Measurements from ENCODE around the gene IL17RA. TPM values are rescaled to one million over a fixed set of nuclear protein-coding genes. Genes with fewer than 3 reads are reported as not detected.

IL17RA gene
- total and polyA plus RNA-seq, 8 donors: 3.2 to 19.1 (median 8.7) TPM

DNA sequence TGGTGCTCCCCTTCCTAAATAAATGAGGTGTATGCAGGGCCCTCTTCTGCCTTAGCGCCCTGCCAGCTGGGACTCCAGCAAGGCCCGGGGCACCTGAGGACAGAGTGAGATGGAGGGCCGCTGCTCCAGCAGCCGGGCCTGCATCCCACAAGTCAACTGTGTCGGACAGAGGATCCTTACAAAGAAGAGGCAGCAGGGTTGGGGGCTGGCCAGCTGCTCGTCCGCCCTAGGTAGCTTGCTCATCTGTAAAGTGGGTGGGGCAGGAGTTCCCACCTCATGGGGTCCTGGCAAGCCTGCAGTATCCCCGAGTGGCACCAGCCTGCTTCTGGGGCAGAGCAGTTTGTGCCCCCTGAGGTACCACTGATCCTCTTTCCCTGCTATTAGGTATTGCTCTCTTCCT lies 28.8 kb downstream of the IL17RA start:
- DNase-seq: no peak
- intact Hi-C loops (cut with DNase I; ENCODE audit: low total_unique reads): no loop called here
- TF ChIP-seq POLR2A (IDR thresholded peaks at IDR 0.05) (no peak), EP300 (IDR thresholded peaks at IDR 0.05) (no peak), POLR2AphosphoS5 (IDR thresholded peaks at IDR 0.05) (no peak)
- TF ChIP-seq, protein P1, sequence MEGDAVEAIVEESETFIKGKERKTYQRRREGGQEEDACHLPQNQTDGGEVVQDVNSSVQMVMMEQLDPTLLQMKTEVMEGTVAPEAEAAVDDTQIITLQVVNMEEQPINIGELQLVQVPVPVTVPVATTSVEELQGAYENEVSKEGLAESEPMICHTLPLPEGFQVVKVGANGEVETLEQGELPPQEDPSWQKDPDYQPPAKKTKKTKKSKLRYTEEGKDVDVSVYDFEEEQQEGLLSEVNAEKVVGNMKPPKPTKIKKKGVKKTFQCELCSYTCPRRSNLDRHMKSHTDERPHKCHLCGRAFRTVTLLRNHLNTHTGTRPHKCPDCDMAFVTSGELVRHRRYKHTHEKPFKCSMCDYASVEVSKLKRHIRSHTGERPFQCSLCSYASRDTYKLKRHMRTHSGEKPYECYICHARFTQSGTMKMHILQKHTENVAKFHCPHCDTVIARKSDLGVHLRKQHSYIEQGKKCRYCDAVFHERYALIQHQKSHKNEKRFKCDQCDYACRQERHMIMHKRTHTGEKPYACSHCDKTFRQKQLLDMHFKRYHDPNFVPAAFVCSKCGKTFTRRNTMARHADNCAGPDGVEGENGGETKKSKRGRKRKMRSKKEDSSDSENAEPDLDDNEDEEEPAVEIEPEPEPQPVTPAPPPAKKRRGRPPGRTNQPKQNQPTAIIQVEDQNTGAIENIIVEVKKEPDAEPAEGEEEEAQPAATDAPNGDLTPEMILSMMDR (IDR thresholded peaks at IDR 0.05): no peak
- H3K9me3 ChIP-seq: no peaks in the 10 kb centered on the region
- H3K36me3 ChIP-seq: peaks cover 10 to 26% (median 25%) of the 10 kb centered on the region in 4 donors
- no peak overlapping the region for H3K4me3 ChIP-seq
- no peak overlapping the region for H3K27ac ChIP-seq
- H3K4me1 ChIP-seq: peaks cover 0 to 25% (median 0%) of the 10 kb centered on the region in 4 donors
- peaks cover 0 to 7% (median 0%) of the 10 kb centered on the region in 3 donors for H3K27me3 ChIP-seq
- 74 to 79% (median 75%) methylated on average over 7 to 8 of the region's 8 CpGs for WGBS, 5 donors

GRCh38 chr22:17114173-17114897 lies 29.5 kb downstream of the IL17RA start:
- DNase-seq: no peak
- Histone ChIP-seq H3K4me1 (peaks cover 0 to 31% (median 0%) of the 10 kb centered on the region in 4 donors), H3K27me3 (peaks cover 0 to 14% (median 2%) of the 10 kb centered on the region in 3 donors), H3K27ac (no peak overlapping the region), H3K9me3 (no peaks in the 10 kb centered on the region), H3K4me3 (no peak overlapping the region), H3K36me3 (peaks cover 2 to 18% (median 17%) of the 10 kb centered on the region in 4 donors)
- TF ChIP-seq, protein P1 (IDR thresholded peaks at IDR 0.05): no peak
- TF ChIP-seq POLR2A (IDR thresholded peaks at IDR 0.05) (no peak), EP300 (IDR thresholded peaks at IDR 0.05) (no peak), POLR2AphosphoS5 (IDR thresholded peaks at IDR 0.05) (no peak)
- intact Hi-C loops (cut with DNase I; ENCODE audit: low total_unique reads): no loop called here
- WGBS, 5 donors: 71 to 85% (median 80%) methylated on average over 12 to 13 of the region's 13 CpGs

- WGBS, 5 donors: 82 to 93% (median 89%) methylated on average over 9 of the region's 9 CpGs
- no peak for DNase-seq
- intact Hi-C loops (cut with DNase I; ENCODE audit: low total_unique reads): no loop called here
- H3K4me3 ChIP-seq: no peak overlapping the region
- H3K9me3 ChIP-seq: peaks cover 0 to 4% (median 0%) of the 10 kb centered on the region in 4 donors
- H3K27ac ChIP-seq: no peak overlapping the region
- peaks cover 0 to 36% (median 4%) of the 10 kb centered on the region in 4 donors for H3K4me1 ChIP-seq
- H3K36me3 ChIP-seq: peaks cover 0 to 13% (median 12%) of the 10 kb centered on the region in 4 donors
- H3K27me3 ChIP-seq: peaks cover 4 to 20% (median 7%) of the 10 kb centered on the region in 3 donors
- TF ChIP-seq POLR2AphosphoS5 (IDR thresholded peaks at IDR 0.05) (no peak), POLR2A (IDR thresholded peaks at IDR 0.05) (no peak), EP300 (IDR thresholded peaks at IDR 0.05) (no peak)
- TF ChIP-seq, protein P1 (IDR thresholded peaks at IDR 0.05): no peak
Measured at GRCh38 chr22:17114898-17115235, 30.1 kb downstream of the IL17RA start.

- no peak for DNase-seq
- TF ChIP-seq POLR2AphosphoS5 (IDR thresholded peaks at IDR 0.05): no peak
- Histone ChIP-seq H3K36me3 (peaks cover 0 to 9% (median 8%) of the 10 kb centered on the region in 4 donors), H3K4me3 (no peak overlapping the region), H3K27ac (no peak overlapping the region), H3K27me3 (peaks cover 4 to 23% (median 11%) of the 10 kb centered on the region in 3 donors), H3K9me3 (peaks cover 0 to 4% (median 0%) of the 10 kb centered on the region in 4 donors), H3K4me1 (peaks cover 0 to 38% (median 5%) of the 10 kb centered on the region in 4 donors)
- intact Hi-C loops (cut with DNase I; ENCODE audit: low total_unique reads): no loop called here
- 52 to 72% (median 53%) methylated on average over 4 of the region's 4 CpGs for WGBS, 5 donors
Measured at GRCh38 chr22:17115236-17115635, 30.4 kb downstream of the IL17RA start.
